Neuronal stem cell (in vitro differentiated cells): Measurements from ENCODE around the gene RBM4.

Experiments
- DNase-seq: peaks from one replicate; pipeline ENCODE4 v3.0.0-alpha.2; 2013; ENCODE audit warnings: low spot score
- H2AFZ ChIP-seq: one replicate; pipeline ENCODE4 v1.6.1; 2013; ENCODE audit warnings: mild to moderate bottlenecking, low read length, inconsistent platforms
- H2AK5ac ChIP-seq: 2 replicates; pipeline ENCODE4 v1.6.1; 2013; ENCODE audit warnings: low read depth, mild to moderate bottlenecking, inconsistent platforms, low read length, moderate library complexity, mixed read lengths
- H2BK120ac ChIP-seq: 2 replicates; pipeline ENCODE4 v1.6.1; 2013; ENCODE audit warnings: low read depth, mild to moderate bottlenecking, inconsistent platforms, low read length, moderate library complexity, mixed read lengths
- H2BK12ac ChIP-seq: one replicate; pipeline ENCODE4 v1.6.1; 2013; ENCODE audit warnings: low read length, inconsistent platforms
- H2BK15ac ChIP-seq: 2 replicates; pipeline ENCODE4 v1.6.1; 2013; ENCODE audit warnings: mild to moderate bottlenecking, low read length, inconsistent platforms, mixed read lengths
- H2BK5ac ChIP-seq: one replicate; pipeline ENCODE4 v1.6.1; 2013; ENCODE audit warnings: inconsistent platforms, mild to moderate bottlenecking, low read length, moderate library complexity
- H3K14ac ChIP-seq: one replicate; pipeline ENCODE4 v1.6.1; 2013; ENCODE audit warnings: low read length, inconsistent platforms
- H3K18ac ChIP-seq: 2 replicates; pipeline ENCODE4 v1.6.1; 2013; ENCODE audit warnings: low read length, inconsistent platforms
- H3K23ac ChIP-seq: 2 replicates; pipeline ENCODE4 v1.6.1; 2013; ENCODE audit warnings: low read depth, mild to moderate bottlenecking, mixed read lengths, low read length, inconsistent platforms; ENCODE audit not compliant: poor library complexity
- H3K27ac ChIP-seq: replicated peaks from 3 replicates; pipeline ENCODE4 v1.5.1; 2013; ENCODE audit warnings: low read length, inconsistent platforms
- H3K27me3 ChIP-seq, 3 experiments: 2 replicates each; pipeline ENCODE4 v1.6.1; 2013; ENCODE audit warnings: low read length in 3 of 3, mild to moderate bottlenecking in 2 of 3, inconsistent platforms in 1 of 3, low read depth in 1 of 3, mixed read lengths in 1 of 3, moderate library complexity in 1 of 3; ENCODE audit not compliant: control insufficient read depth in 3 of 3, insufficient read depth in 3 of 3
- H3K36me3 ChIP-seq, 2 donors: replicated peaks in 1 of 2; 2 replicates each; pipeline ENCODE4 v1.6.1; 2013; ENCODE audit warnings: low read length in 2 of 2; ENCODE audit not compliant: control insufficient read depth in 2 of 2, insufficient read depth in 2 of 2
- H3K4ac ChIP-seq: 2 replicates; pipeline ENCODE4 v1.6.1; 2013; ENCODE audit warnings: inconsistent platforms, mild to moderate bottlenecking, low read length, moderate library complexity
- H3K4me1 ChIP-seq, 2 donors: 1 replicate in 1 of 2; 2 replicates in 1 of 2; pipeline ENCODE4 v1.6.1; 2013; ENCODE audit warnings: low read length in 2 of 2, low read depth in 1 of 2; ENCODE audit not compliant: control insufficient read depth in 2 of 2, insufficient read depth in 1 of 2
- H3K4me2 ChIP-seq: one replicate; pipeline ENCODE4 v1.6.1; 2013; ENCODE audit warnings: mild to moderate bottlenecking, low read length, inconsistent platforms; ENCODE audit not compliant: insufficient read depth, poor library complexity, severe bottlenecking
- H3K4me3 ChIP-seq, 2 donors: 2 replicates each; pipeline ENCODE4 v1.5.1; 2013; ENCODE audit warnings: low read length in 2 of 2, mild to moderate bottlenecking in 2 of 2, inconsistent platforms in 1 of 2, moderate library complexity in 1 of 2
- H3K79me1 ChIP-seq: one replicate; pipeline ENCODE4 v1.6.1; 2013; ENCODE audit warnings: low read depth, mild to moderate bottlenecking, inconsistent platforms, low read length, moderate library complexity
- H3K9ac ChIP-seq: one replicate; pipeline ENCODE4 v1.6.1; 2013; ENCODE audit warnings: mild to moderate bottlenecking, low read depth, low read length, inconsistent platforms; ENCODE audit not compliant: poor library complexity
- H3K9me3 ChIP-seq, 2 donors: replicated peaks in 1 of 2; 2 replicates each; pipeline versions ENCODE3 to v1.6.1; 2013; ENCODE audit warnings: low read length in 2 of 2, mild to moderate bottlenecking in 2 of 2, inconsistent platforms in 1 of 2, low read depth in 1 of 2, mixed read lengths in 1 of 2, moderate library complexity in 1 of 2; ENCODE audit not compliant: control insufficient read depth in 2 of 2, insufficient read depth in 1 of 2
- H4K8ac ChIP-seq: one replicate; pipeline ENCODE4 v1.6.1; 2013; ENCODE audit warnings: low read depth, mild to moderate bottlenecking, inconsistent platforms, low read length, moderate library complexity
- H4K91ac ChIP-seq: one replicate; pipeline ENCODE4 v1.6.1; 2013; ENCODE audit warnings: low read length, low read depth, mild to moderate bottlenecking, inconsistent platforms; ENCODE audit not compliant: poor library complexity
- WGBS, 2 donors: extraction: QIAGEN DNeasy Blood & Tissue Kit; methylation state at CpG; one replicate each; pipeline ENCODE4 v1.1.7; 2013; ENCODE audit warnings: missing lambda C conversion rate in 2 of 2, mixed read lengths in 1 of 2; ENCODE audit not compliant: insufficient read length in 2 of 2, insufficient replicate concordance in 1 of 2; ENCODE audit errors: extremely low coverage in 2 of 2; 5-methylcytosine and 5-hydroxymethylcytosine counted together

The RBM4 gene

DNA sequence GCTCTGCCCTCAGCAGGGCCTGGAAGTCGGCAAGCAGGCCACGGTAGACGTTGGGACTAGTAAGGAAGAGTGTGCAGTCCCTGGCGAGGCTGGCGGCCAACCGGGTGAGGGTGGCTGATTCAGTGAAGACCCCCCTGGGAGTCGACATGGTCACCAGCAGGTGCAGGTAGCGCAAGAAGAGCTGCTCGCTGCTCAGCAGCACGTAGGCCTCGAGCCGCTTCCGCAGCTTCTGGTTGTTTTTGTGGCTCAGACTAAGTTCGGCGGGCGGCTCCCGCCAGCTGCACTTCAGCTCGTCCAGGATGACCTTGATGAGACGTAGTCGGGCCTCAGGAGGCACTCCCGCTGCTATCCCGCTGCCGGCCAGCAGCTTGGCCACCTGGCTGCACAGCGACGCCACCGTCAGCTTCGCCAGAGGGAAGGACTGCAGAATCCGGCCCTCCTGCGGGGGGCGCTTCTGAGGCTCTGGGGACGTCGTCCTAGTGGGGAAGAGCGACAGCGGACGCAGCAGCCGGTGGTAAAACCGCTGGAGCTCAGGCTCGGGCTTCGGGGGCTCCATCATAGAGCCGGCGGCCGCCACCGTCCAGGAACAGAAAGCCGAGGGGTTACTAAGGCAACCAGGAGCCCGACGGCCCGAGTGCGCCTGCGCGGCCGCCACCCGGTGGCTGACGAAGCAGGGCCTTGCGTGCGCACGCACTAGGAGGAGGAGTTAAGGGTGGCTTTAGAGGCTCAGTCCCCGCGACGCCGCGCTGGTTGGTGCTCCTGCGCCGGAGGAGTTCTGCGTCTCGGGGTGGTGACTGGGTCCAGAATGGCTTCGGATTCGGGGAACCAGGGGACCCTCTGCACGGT, 45.8 kb upstream of the RBM4 start, which contains the start of the genes CCDC87 and CCS:
Gene CCDC87 (minus strand): TSS at position 607 of the 846 bp plus-strand sequence. CDS start 48 bp downstream, at position 559.
Gene CCS (plus strand): TSS at position 729 of the 846 bp plus-strand sequence. CDS start 77 bp downstream, at position 806.
- H3K4me1 ChIP-seq, result peaks cover 11 to 16% of the 10 kb centered on the region in 2 donors
- WGBS, 2 donors, result no CpG with 5 or more reads among the region's 68 CpGs

DNA sequence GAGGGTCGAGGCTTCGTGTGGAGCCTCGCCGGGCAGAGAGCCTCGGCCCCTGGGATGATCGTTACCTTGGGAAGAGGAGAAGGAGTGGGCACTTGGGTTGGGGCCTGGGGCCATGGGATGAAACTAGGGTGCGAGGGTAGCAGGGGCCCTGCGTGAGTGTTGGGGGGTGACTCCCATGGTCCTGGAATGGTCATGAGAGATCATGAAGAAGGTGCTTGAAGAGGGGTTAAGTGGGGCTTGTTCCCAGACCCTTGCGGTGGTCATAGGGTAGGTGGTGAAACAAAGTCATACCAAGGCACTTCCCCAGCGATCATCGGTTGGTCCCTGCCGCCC, 45.2 kb upstream of the RBM4 start:
- Histone ChIP-seq H3K9ac (peak overlapping the region; percentile 91), H2BK15ac (peak overlapping the region; percentile 65), H3K18ac (peak overlapping the region; percentile 98), H3K27ac (no peak overlapping the region), H3K9me3 (peaks cover 21% of the 10 kb centered on the region in 2 donors), H2AK5ac (peak overlapping the region; percentile 41), H2BK120ac (no peak overlapping the region), H4K91ac (no peak overlapping the region), H2BK12ac (no peak overlapping the region), H3K79me1 (peaks cover 6% of the 10 kb centered on the region), H3K14ac (peak overlapping the region; percentile 100), H3K27me3 (no peaks in the 10 kb centered on the region), H2BK5ac (peak overlapping the region; percentile 35), H2AFZ (peak overlapping the region; percentile 89), H3K4ac (peak overlapping the region; percentile 92), H3K23ac (peak overlapping the region; percentile 87), H3K4me2 (peak overlapping the region; percentile 68), H3K4me3 (peak overlapping the region; percentile 73 to 81), H3K36me3 (peaks cover 2 to 12% of the 10 kb centered on the region in 2 donors), H3K4me1 (peaks cover 11 to 16% of the 10 kb centered on the region in 2 donors), H4K8ac (peak overlapping the region; percentile 94)
- no CpG with 5 or more reads among the region's 12 CpGs for WGBS, 2 donors
- no peak for DNase-seq

More for the DNA sequence above, 45.8 kb upstream of the RBM4 start, which contains the start of the genes CCDC87 and CCS:
- peak; percentile 92 for DNase-seq
- H3K4ac ChIP-seq, result peak within 1 kb of the TSS; percentile 92
- peak within 1 kb of the TSS; percentile 87 for H3K23ac ChIP-seq
- peak within 1 kb of the TSS; percentile 41 for H2AK5ac ChIP-seq
- peaks cover 21% of the 10 kb centered on the region in 2 donors for H3K9me3 ChIP-seq
- H4K91ac ChIP-seq, result no peak within 1 kb of the TSS
- peak within 1 kb of the TSS; percentile 94 for H4K8ac ChIP-seq
- peak within 1 kb of the TSS; percentile 91 for H3K9ac ChIP-seq
- peak within 1 kb of the TSS; percentile 35 for H2BK5ac ChIP-seq
- H2AFZ ChIP-seq, result peak within 1 kb of the TSS; percentile 89
- H3K79me1 ChIP-seq, result peaks cover 6% of the 10 kb centered on the region
- H3K14ac ChIP-seq, result peak within 1 kb of the TSS; percentile 100
- peak within 1 kb of the TSS; percentile 98 for H3K18ac ChIP-seq
- H2BK15ac ChIP-seq, result peak within 1 kb of the TSS; percentile 65
- peaks cover 2 to 12% of the 10 kb centered on the region in 2 donors for H3K36me3 ChIP-seq
- H3K4me3 ChIP-seq, result peak within 1 kb of the TSS; percentile 73 to 81
- H3K4me2 ChIP-seq, result peak within 1 kb of the TSS; percentile 68
- H3K27ac ChIP-seq, result peak within 1 kb of the TSS; percentile 62
- H2BK120ac ChIP-seq, result no peak within 1 kb of the TSS
- no peak within 1 kb of the TSS for H2BK12ac ChIP-seq
- no peaks in the 10 kb centered on the region for H3K27me3 ChIP-seq

DNA sequence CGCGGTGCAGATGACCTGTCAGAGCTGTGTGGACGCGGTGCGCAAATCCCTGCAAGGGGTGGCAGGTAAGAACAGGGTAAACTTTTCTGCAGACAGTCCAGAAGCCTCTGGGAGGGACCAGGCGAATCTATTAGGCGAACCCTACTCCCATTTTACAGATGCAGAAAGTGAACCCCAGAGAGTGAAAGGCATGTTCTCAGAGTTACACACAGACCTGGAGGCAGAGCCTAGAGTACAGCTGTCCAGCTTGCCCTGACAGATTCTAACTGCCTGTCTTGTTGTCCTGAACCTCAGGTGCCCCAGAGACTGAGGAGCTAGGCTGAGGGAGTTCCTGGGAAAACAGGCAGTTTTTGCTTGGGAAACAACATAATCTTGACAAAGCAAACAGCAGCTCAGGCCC, 44.9 kb upstream of the RBM4 start:
- Histone ChIP-seq H3K4me2 (peak overlapping the region; percentile 68), H3K18ac (peak overlapping the region; percentile 98), H3K4ac (no peak overlapping the region), H3K9ac (peak overlapping the region; percentile 91), H2AFZ (peak overlapping the region; percentile 89), H2BK12ac (no peak overlapping the region), H4K91ac (no peak overlapping the region), H3K9me3 (peaks cover 21% of the 10 kb centered on the region in 2 donors), H3K4me1 (peaks cover 11 to 16% of the 10 kb centered on the region in 2 donors), H3K14ac (peak overlapping the region; percentile 100), H4K8ac (peak overlapping the region; percentile 94), H3K79me1 (peaks cover 6% of the 10 kb centered on the region), H3K23ac (no peak overlapping the region), H3K27me3 (no peaks in the 10 kb centered on the region), H2BK120ac (no peak overlapping the region), H3K27ac (no peak overlapping the region), H3K36me3 (peaks cover 2 to 13% of the 10 kb centered on the region in 2 donors), H2BK5ac (peak overlapping the region; percentile 35), H2AK5ac (peak overlapping the region; percentile 41), H3K4me3 (peak overlapping the region; percentile 73 to 81), H2BK15ac (peak overlapping the region; percentile 65)
- no peak for DNase-seq
- WGBS, 2 donors, result no CpG with 5 or more reads among the region's 7 CpGs
